Subcutaneous adipose tissue (tissue), 4 donors: Measurements from ENCODE around the gene SHROOM3. TPM values are rescaled to one million over a fixed set of nuclear protein-coding genes. Genes with fewer than 3 reads are reported as not detected.

Source experiments
- total RNA-seq, 4 donors: library from RNA; depleted of rRNA; stranded (reverse); fragments of >200 nt; gene quantifications; one replicate each; pipeline ENCODE4 v1.1.0, GENCODE V29; 2016
- TF ChIP-seq, protein P1 (sequence below): fragments of 450-650 bp; IDR thresholded peaks from one replicate; pipeline ENCODE4 v1.5.1; 2016; ENCODE audit warnings: low read depth, mild to moderate bottlenecking, control low read depth, antibody characterized with exemption, moderate library complexity

SHROOM3 gene
- total RNA-seq, 4 donors from 2014 or later: 0.22 to 0.38 (median 0.33) TPM; not detected in 1

DNA sequence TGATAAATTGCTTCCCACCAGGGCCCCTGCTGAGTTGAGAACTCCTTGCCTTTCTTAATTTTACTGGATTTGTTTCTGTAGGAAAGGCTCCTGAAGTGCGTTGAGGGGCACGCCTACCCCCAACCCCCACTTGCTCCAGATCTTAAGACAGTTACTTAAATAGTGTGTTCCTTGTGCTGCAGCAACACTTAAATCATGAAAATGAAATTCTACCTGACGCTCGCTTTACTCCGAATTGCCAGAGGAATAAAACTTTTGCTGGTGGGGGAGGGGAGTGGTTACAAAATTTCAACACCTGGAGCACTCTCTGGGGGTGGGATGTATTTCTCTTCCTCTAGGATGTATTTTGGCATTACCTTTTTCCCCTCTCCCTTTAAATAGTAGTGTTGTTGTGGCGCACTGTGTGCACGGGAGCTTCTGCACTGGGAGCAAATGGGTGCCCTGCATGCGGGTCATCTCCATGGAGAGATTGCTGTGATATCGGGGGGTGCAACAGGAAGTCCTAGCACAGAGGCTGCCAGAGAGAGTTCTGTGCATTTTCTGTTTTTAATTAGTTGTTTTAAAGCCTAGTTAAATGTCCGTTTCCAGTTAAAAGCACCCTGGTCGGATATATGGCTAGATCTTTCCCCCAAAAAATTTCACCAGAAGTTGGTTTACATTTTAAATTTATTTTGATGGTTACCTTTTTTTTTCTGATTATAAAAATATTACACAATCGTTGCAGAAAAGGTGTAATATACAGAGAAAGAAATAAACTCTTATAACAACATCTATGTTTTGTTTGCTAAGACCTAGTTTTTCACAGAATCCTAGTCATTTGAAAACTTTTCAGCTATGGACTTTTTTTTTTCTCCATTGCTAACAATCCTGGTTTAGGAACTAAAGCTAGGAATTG, 255.2 kb downstream of the SHROOM3 start:
- TF ChIP-seq, protein P1, sequence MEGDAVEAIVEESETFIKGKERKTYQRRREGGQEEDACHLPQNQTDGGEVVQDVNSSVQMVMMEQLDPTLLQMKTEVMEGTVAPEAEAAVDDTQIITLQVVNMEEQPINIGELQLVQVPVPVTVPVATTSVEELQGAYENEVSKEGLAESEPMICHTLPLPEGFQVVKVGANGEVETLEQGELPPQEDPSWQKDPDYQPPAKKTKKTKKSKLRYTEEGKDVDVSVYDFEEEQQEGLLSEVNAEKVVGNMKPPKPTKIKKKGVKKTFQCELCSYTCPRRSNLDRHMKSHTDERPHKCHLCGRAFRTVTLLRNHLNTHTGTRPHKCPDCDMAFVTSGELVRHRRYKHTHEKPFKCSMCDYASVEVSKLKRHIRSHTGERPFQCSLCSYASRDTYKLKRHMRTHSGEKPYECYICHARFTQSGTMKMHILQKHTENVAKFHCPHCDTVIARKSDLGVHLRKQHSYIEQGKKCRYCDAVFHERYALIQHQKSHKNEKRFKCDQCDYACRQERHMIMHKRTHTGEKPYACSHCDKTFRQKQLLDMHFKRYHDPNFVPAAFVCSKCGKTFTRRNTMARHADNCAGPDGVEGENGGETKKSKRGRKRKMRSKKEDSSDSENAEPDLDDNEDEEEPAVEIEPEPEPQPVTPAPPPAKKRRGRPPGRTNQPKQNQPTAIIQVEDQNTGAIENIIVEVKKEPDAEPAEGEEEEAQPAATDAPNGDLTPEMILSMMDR: no peak

DNA sequence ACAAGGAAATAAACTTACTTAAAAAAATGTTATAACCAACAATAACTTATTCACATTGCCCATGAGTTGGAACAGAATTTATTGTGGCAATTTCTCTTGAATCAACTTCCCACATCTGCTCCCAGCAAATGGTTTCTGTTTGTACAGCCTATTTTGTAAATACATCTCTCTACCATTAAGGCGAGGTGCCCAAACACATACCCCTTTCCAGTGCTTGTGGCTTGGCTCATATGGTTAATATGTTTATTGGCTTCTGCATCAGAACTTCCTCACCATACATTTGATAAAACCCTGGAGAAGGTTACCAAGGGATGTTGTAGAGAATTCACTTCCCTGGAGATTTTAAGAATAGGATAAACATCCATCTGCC, 255.9 kb downstream of the SHROOM3 start:
- TF ChIP-seq, protein P1: no peak

DNA sequence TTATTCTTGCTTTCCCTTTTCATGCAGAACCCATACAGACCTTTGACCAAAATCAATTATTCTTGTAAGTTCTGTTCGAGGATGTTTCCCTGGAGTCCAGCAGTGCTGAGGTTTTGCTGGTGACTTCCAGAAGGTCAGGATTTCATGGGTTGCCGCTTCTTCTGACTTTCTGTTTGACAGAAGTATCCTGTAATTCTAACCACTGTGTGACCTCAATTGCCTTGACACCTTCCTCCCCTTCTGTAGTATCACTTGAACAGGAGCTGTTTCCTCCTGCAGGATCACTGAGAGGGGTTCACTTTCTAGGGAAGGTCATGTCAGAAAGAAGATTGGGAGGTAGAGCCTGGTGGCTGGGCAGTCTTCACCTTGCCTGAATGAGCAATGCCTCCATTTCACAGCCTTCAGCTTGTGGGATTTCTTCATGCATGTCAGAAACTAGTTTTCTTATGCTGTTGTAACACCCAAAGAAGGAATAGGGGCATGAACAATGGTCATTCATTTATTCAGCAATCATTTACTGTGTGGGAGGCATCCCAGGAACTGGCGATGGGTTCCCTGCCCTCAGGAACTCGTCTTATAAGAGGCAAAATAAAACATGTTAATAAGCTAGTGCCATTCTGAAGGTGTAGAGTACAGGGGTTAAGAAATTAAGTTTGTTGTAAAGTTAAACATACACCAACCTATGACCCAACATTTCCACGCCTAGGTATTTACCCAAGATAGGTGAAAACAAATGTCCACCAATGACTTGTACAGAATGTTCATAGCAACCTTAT, 257.0 kb downstream of the SHROOM3 start:
- TF ChIP-seq, protein P1: no peak

DNA sequence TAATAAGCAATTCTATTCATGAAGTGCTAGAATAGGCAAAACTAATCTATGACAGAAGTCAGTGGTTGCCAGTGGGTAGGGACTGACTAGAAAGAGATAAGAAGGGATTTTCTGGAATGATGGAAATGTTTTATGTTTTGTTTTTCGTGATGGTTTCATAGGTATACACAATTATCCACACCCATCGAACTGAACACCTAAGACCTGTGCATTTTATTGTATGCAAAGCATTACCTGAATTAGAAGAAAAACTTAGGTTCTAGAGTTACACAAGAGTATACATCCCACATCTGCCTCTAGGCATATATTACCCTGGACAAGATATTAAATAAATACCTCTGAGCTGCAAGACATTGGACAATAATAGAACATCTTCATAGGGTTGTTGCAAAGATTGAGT, 257.7 kb downstream of the SHROOM3 start:
- TF ChIP-seq, protein P1: no peak

DNA sequence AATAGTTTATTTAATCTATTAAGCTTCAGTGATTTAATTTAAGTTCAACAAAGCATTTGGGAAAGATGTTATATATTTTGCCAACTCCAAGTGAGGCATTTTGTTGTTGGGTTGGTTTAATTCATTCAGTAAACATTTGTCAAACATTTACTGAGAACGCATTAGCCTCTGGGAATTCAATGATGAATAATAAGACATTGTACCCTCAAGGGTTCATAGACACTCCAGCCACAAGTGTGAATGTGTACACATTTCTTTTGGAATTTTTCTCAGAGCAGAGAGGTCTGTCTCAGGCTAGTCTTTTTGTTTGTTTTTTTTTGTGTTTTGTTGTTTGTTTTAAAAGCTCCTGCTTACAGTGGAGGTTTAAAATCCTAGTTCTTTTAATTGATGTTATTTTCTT, 259.0 kb downstream of the SHROOM3 start:
- TF ChIP-seq, protein P1: no peak

DNA sequence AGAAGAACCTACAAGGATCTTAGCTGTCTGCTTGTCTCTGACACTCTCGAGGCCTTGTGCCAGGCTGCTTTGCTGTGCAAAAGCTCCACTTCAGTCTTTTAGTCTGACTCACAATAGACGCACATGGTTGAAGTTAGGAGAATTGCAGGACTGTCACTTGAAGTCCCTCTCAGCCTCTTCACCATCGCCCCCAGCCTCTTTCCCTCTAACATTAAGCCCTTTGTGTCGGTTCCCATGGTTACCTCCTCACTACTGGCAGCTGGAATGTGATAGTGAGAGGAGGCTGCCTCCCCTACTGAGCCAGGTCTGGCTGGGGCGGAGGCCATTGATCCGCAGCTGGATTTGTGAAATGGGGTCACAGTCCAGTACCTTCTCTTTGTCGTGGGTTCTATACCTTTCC, 261.1 kb downstream of the SHROOM3 start:
- TF ChIP-seq, protein P1: no peak

DNA sequence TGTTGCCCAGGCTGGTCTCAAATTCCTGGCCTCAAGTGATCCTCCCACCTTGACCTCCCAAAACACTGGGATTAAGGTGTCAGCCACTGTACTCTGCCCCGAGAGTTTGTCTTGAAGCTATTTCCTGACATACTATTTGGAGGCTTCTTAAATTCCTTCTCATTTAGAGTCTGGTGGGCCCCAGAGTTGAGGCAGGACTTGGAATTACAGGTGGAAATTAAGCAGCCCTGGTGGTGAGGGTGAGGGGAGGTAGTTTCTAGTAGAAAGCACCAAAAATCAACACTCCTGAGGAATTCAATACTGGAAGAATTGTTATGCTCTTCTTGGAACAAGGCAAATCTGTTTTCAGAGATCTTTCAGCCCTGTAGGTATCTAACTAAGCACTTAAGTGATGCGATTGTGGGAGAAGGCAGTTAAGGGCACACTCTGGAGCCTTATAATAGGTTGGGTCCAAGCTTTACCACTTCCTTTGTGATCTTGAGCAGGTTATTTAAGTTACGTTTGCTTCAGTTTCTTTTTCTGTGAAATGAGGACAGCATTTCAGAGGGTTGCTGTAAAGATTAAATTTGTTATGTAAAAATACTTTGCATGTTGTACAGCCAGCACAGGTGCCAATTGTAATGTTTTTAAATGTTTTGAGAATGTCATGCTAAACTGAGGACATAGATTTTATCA, 262.2 kb downstream of the SHROOM3 start:
- TF ChIP-seq, protein P1: no peak
